H9 (cell line): Measurements from ENCODE around the gene NUCB2. TPM values are rescaled to one million over a fixed set of nuclear protein-coding genes. Genes with fewer than 3 reads are reported as not detected.

ENCODE experiments used
- DNase-seq: peaks from one replicate; pipeline ENCODE4 v3.0.0-alpha.2; 2017
- H2AFZ ChIP-seq: one replicate; pipeline ENCODE4 v1.6.1; 2013; ENCODE audit warnings: mild to moderate bottlenecking, low read length, control low read depth, moderate library complexity
- H2AK5ac ChIP-seq: 2 replicates; pipeline ENCODE4 v1.6.1; 2013; ENCODE audit warnings: low read length, control low read depth, mixed read lengths; ENCODE audit not compliant: insufficient read length
- H2BK120ac ChIP-seq: one replicate; pipeline ENCODE4 v1.6.1; 2013; ENCODE audit warnings: low read depth, mild to moderate bottlenecking, low read length, control low read depth, inconsistent platforms; ENCODE audit not compliant: poor library complexity, severe bottlenecking
- H2BK12ac ChIP-seq: 2 replicates; pipeline ENCODE4 v1.6.1; 2013; ENCODE audit warnings: low read length, control low read depth, mixed read lengths, low read depth; ENCODE audit not compliant: insufficient read length
- H2BK15ac ChIP-seq: 2 replicates; pipeline ENCODE4 v1.6.1; 2013; ENCODE audit warnings: low read depth, low read length, control low read depth
- H2BK20ac ChIP-seq: one replicate; pipeline ENCODE4 v1.6.1; 2013; ENCODE audit warnings: low read depth, mild to moderate bottlenecking, low read length, control low read depth, inconsistent platforms; ENCODE audit not compliant: poor library complexity, severe bottlenecking
- H2BK5ac ChIP-seq: 2 replicates; pipeline ENCODE4 v1.6.1; 2013; ENCODE audit warnings: low read length, control low read depth, mixed read lengths; ENCODE audit not compliant: insufficient read length
- H3K14ac ChIP-seq: 2 replicates; pipeline ENCODE4 v1.6.1; 2013; ENCODE audit warnings: low read length, control low read depth; ENCODE audit not compliant: insufficient read depth
- H3K18ac ChIP-seq: 2 replicates; pipeline ENCODE4 v1.6.1; 2013; ENCODE audit warnings: low read depth, mild to moderate bottlenecking, mixed read lengths, low read length, control low read depth; ENCODE audit not compliant: insufficient read length
- H3K23ac ChIP-seq: 2 replicates; pipeline ENCODE4 v1.6.1; 2013; ENCODE audit warnings: low read length, control low read depth, mixed read lengths, low read depth; ENCODE audit not compliant: insufficient read length
- H3K23me2 ChIP-seq: 2 replicates; pipeline ENCODE4 v1.6.1; 2013; ENCODE audit warnings: low read depth, mild to moderate bottlenecking, mixed read lengths, low read length, control low read depth; ENCODE audit not compliant: insufficient read length, poor library complexity, severe bottlenecking
- H3K27ac ChIP-seq: 2 replicates; pipeline ENCODE4 v1.5.1; 2013; ENCODE audit warnings: low read length, control low read depth, mixed read lengths, low read depth; ENCODE audit not compliant: insufficient read length
- H3K27me3 ChIP-seq: 2 replicates; pipeline ENCODE4 v1.6.1; 2013; ENCODE audit warnings: low read length, control low read depth, inconsistent platforms; ENCODE audit not compliant: insufficient read depth
- H3K4ac ChIP-seq: 2 replicates; pipeline ENCODE4 v1.6.1; 2013; ENCODE audit warnings: low read depth, mild to moderate bottlenecking, control low read depth, inconsistent platforms, low read length, moderate library complexity
- H3K4me1 ChIP-seq: 2 replicates; pipeline ENCODE4 v1.6.1; 2013; ENCODE audit warnings: low read length, control low read depth, inconsistent platforms; ENCODE audit not compliant: insufficient read depth
- H3K4me2 ChIP-seq: 2 replicates; pipeline ENCODE4 v1.6.1; 2013; ENCODE audit warnings: low read length, control low read depth, mixed read lengths; ENCODE audit not compliant: insufficient read length, insufficient read depth
- H3K56ac ChIP-seq: 2 replicates; pipeline ENCODE4 v1.6.1; 2013; ENCODE audit warnings: low read depth, mild to moderate bottlenecking, mixed read lengths, low read length, control low read depth; ENCODE audit not compliant: insufficient read length
- H3K79me1 ChIP-seq: 2 replicates; pipeline ENCODE4 v1.6.1; 2013; ENCODE audit warnings: low read depth, mild to moderate bottlenecking, moderate library complexity, low read length, control low read depth, inconsistent platforms; ENCODE audit not compliant: insufficient read depth, poor library complexity, severe bottlenecking
- H3K79me2 ChIP-seq: 2 replicates; pipeline ENCODE4 v1.6.1; 2013; ENCODE audit warnings: low read length, control low read depth, inconsistent platforms; ENCODE audit not compliant: insufficient read depth
- H3K9ac ChIP-seq: 2 replicates; pipeline ENCODE4 v1.6.1; 2013; ENCODE audit warnings: low read length, control low read depth, mixed read lengths; ENCODE audit not compliant: insufficient read length; ENCODE audit errors: extremely low read depth
- H3K9me3 ChIP-seq: one replicate; pipeline ENCODE4 v1.6.1; 2013; ENCODE audit warnings: low read depth, low read length, inconsistent platforms; ENCODE audit not compliant: control insufficient read depth
- H3T11ph ChIP-seq: one replicate; pipeline ENCODE4 v1.6.1; 2013; ENCODE audit warnings: mild to moderate bottlenecking, low read length, control low read depth, inconsistent platforms
- H4K20me1 ChIP-seq: one replicate; pipeline ENCODE4 v1.6.1; 2013; ENCODE audit not compliant: control insufficient read depth, insufficient read length, insufficient read depth
- H4K5ac ChIP-seq: 2 replicates; pipeline ENCODE4 v1.6.1; 2013; ENCODE audit warnings: low read depth, mild to moderate bottlenecking, mixed read lengths, low read length, control low read depth; ENCODE audit not compliant: insufficient read length
- H4K8ac ChIP-seq: replicated peaks from 2 replicates; pipeline ENCODE4 v1.6.1; 2013; ENCODE audit warnings: low read length, control low read depth, mixed read lengths, low read depth; ENCODE audit not compliant: insufficient read length
- H4K91ac ChIP-seq: 2 replicates; pipeline ENCODE4 v1.6.1; 2013; ENCODE audit warnings: low read depth, mild to moderate bottlenecking, moderate library complexity, mixed read lengths, low read length, control low read depth; ENCODE audit not compliant: insufficient read length
- H3K27ac Mint-ChIP-seq, 3 experiments: 2 replicates in 2 of 3; 3 replicates in 1 of 3; pipeline ENCODE4 v1.8.0; 2020 to 2021; ENCODE audit warnings: mixed read lengths in 3 of 3, mild to moderate bottlenecking in 1 of 3, moderate library complexity in 1 of 3
- H3K27me3 Mint-ChIP-seq: 2 replicates; pipeline ENCODE4 v1.8.0; 2021; ENCODE audit warnings: low read depth, mild to moderate bottlenecking, moderate library complexity, mixed read lengths
- H3K36me3 Mint-ChIP-seq, 3 experiments: 2 replicates in 2 of 3; 3 replicates in 1 of 3; pipeline ENCODE4 v1.8.0; 2020 to 2021; ENCODE audit warnings: low read depth in 3 of 3, mixed read lengths in 3 of 3; ENCODE audit not compliant: insufficient read depth in 1 of 3
- H3K4me1 Mint-ChIP-seq, 2 experiments: 2 replicates each; pipeline ENCODE4 v1.8.0; 2020; ENCODE audit warnings: mixed read lengths in 2 of 2
- H3K4me3 Mint-ChIP-seq, 2 experiments: 2 replicates in 1 of 2; 3 replicates in 1 of 2; pipeline ENCODE4 v1.8.0; 2020 to 2021; ENCODE audit warnings: mild to moderate bottlenecking in 2 of 2, mixed read lengths in 2 of 2, moderate library complexity in 1 of 2
- H3K9me3 Mint-ChIP-seq, 2 experiments: 2 replicates in 1 of 2; 3 replicates in 1 of 2; pipeline ENCODE4 v1.8.0; 2020; ENCODE audit warnings: mild to moderate bottlenecking in 2 of 2, mixed read lengths in 2 of 2, moderate library complexity in 1 of 2
- CTCF ChIP-seq: fragments of 200-600 bp; sonication (generic); conservative IDR thresholded peaks from 3 replicates; pipeline ENCODE4 v1.8.0; 2021; ENCODE audit warnings: antibody characterized with exemption, mild to moderate bottlenecking
- total RNA-seq: library from RNA; stranded (reverse); gene quantifications from 2 replicates; pipeline ENCODE4 v1.2.1, GENCODE V29; 2021

Gene NUCB2
- total RNA-seq, 1 experiment from 2014 or later: 29.1 TPM

- H2BK20ac ChIP-seq: no peak overlapping the region
- no peak overlapping the region for H4K5ac ChIP-seq
- no peaks in the 10 kb centered on the region for H3K36me3 Mint-ChIP-seq
- H3K23ac ChIP-seq: no peak overlapping the region
- no peak overlapping the region for H3K4ac ChIP-seq
- no peaks in the 10 kb centered on the region for H3K27me3 Mint-ChIP-seq
- no peaks in the 10 kb centered on the region for H3K23me2 ChIP-seq
- H3K9ac ChIP-seq: no peak overlapping the region
- no peak overlapping the region for H2BK5ac ChIP-seq
- H2BK12ac ChIP-seq: no peak overlapping the region
- H2AFZ ChIP-seq: no peak overlapping the region
- no peak overlapping the region for H3K27ac ChIP-seq
- no peaks in the 10 kb centered on the region for H3K9me3 Mint-ChIP-seq
- no peak overlapping the region for H3K4me2 ChIP-seq
- H2AK5ac ChIP-seq: no peak overlapping the region
- no peak overlapping the region for H3K56ac ChIP-seq
- H3K27me3 ChIP-seq: no peaks in the 10 kb centered on the region
- H3K14ac ChIP-seq: no peak overlapping the region
- H3K9me3 ChIP-seq: no peaks in the 10 kb centered on the region
- H3K27ac Mint-ChIP-seq: 0 out of 7 replicates have a peak overlapping the region, but pooled peaks of 1 of the 3 experiments have one; percentile 8
- no peaks in the 10 kb centered on the region for H4K20me1 ChIP-seq
- H2BK120ac ChIP-seq: no peak overlapping the region
- H3K4me1 ChIP-seq: no peaks in the 10 kb centered on the region
- no peak overlapping the region for H3K4me3 Mint-ChIP-seq
- no peaks in the 10 kb centered on the region for H3K4me1 Mint-ChIP-seq
- no peak for DNase-seq
- no peak overlapping the region for H4K8ac ChIP-seq
- H3K79me2 ChIP-seq: no peaks in the 10 kb centered on the region
- H3K18ac ChIP-seq: no peak overlapping the region
- H2BK15ac ChIP-seq: no peak overlapping the region
- H3T11ph ChIP-seq: no peak overlapping the region
- H4K91ac ChIP-seq: no peak overlapping the region
- no peaks in the 10 kb centered on the region for H3K79me1 ChIP-seq
- TF ChIP-seq CTCF: no peak
Measured at GRCh38 chr11:17233101-17233500, 43.4 kb upstream of the NUCB2 start.
